HG03108 (cell line): Measurements from ENCODE around the gene TOR4A.
"Not testable (repeated sequence)": the region's sequence is repeated elsewhere in the genome, so short reads cannot be mapped to it uniquely, and the experiment has no call there.

ENCODE experiments used
- ATAC-seq: cut with Tn5 transposase; IDR thresholded peaks from one replicate; pipeline ENCODE4 v1.9.1; 2021; ENCODE audit warnings: moderate library complexity; ENCODE audit not compliant: unreplicated experiment

The TOR4A gene

GRCh38 chr9:137251490-137252268 lies 25.8 kb upstream of the TOR4A start:
- ATAC-seq, result no peak

GRCh38 chr9:137252555-137253506 lies 24.7 kb upstream of the TOR4A start:
- no peak for ATAC-seq

GRCh38 chr9:137253717-137254623 lies 23.6 kb upstream of the TOR4A start:
- no peak for ATAC-seq

DNA sequence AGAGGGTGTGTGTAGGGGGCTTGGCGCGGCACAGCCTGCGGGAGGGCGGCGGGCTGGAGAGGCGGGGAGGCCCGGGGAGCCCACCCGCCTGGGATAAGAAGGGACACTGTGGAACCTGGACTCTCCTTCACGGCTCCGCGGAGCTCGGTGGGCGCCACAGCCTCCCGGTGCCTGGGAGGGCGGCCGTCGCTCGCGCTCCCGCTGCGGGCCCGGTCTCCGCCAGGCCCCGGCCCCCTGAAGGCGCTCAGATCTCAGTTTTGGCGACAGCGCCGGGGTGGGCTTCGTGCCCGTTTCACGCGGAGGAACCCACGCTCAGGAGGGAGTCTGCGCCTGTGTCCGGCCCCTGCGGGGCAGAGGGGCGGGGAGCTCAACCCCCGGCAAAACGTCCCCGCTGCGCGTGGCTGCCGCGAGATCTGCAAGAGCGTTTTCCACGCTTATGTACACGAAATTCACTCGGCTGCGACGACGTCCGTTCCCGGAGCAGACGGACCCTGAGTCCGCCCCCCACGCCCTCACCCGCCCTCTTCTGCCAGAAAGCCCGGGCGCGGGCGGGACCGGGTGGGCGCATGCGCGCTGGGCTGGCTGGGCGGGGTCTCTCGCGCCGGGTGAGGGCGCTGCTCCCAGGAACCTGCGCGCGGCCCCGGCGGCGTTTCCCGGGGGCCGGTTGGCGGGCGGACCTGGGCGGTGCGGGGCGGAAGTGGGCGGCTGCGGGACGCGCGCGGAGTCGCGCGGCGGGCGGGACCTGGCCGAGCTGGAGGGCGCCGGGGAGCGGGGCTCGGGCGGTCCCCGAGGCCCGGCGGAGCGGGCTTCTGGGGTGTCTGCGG lies 22.7 kb upstream of the TOR4A start, which contains the start of gene NELFB:
Gene NELFB (plus strand): TSS at position 704 of the 824 bp plus-strand sequence.
- peak; percentile 70 for ATAC-seq

- no peak for ATAC-seq
Observed at GRCh38 chr9:137255448-137256114, 21.9 kb upstream of the TOR4A start.

DNA sequence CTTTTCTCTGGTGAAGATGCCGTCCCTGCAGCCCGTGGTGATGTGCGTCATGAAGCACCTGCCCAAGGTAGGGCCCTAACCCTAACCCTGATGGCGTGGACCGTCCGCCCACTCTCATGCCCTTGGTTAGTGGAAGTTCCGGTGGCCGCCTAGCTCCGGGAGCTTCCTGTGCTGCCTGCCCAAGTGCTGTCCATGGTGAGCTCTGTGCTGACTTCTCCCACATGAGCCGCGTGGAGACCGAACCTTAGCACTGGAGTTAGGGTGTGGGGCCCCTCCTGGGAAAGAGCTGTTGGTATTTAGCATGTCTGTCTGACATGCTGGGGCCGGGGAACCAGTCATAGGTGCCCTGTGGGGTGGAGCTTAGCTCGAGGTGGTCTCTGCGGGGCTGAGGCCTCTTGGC lies 21.2 kb upstream of the TOR4A start:
- no peak for ATAC-seq

DNA sequence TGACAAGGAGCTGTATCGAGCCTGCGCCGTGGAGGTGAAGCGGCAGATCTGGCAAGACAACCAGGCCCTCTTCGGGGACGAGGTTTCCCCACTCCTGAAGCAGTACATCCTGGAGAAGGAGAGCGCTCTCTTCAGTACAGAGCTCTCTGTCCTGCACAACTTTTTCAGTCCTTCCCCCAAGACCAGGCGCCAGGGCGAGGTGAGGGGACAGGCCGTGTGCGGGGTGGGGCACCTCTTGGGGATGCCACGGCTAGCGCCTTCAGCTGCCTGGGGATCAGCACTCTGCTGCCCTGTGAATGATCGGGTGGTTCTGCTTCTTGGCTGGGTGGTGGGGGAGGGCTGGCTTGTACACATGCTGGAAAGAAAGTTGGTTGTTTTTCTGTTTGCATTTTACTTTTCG lies 20.7 kb upstream of the TOR4A start:
- ATAC-seq, result no peak

DNA sequence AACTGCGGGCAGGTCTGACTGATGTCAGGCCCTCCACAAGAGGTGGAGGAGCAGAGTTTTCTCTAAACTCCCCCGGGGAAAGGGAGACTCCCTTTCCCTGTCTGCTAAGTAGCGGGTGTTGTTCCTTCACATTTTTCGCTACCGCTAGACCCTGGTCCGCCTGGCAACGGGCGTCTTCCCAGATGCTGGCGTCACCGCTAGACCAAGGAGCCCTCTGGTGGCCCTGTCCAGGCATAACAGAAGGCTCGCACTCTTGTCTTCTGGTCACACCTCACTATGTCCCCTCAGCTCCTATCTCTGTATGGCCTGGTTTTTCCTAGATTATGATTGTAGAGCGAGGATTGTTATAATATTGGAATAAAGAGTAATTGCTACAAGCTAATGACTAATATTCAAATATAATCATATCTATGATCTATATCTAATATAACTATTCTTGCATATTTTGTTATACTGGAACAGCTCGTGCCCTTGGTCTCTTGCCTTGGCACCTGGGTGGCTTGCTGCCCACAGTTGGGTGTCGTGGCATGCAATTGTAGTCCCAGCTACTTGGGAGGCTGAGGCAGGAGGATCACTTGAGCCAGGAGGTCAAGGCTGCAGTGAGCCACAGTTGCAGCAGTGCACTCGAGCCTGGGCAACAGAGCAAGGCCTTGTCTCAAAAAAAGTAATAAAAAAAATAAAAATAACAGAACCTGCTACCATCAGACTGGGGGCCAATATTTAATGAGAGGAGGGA lies 15.2 kb upstream of the TOR4A start:
- not testable (repeated sequence) for ATAC-seq

DNA sequence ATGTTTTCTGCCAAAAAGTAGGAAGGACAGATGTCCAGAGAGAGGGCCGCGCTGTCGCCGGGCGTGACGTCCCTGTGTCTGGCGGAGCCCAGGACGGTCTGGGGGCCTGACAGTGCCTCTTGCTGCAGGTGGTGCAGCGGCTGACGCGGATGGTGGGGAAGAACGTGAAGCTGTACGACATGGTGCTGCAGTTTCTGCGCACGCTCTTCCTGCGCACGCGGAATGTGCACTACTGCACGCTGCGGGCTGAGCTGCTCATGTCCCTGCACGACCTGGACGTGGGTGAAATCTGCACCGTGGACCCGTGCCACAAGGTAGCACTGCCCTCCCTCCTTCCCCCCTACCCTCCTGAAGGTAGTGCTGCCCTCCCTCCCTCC lies 14.6 kb upstream of the TOR4A start:
- ATAC-seq, result no peak

DNA sequence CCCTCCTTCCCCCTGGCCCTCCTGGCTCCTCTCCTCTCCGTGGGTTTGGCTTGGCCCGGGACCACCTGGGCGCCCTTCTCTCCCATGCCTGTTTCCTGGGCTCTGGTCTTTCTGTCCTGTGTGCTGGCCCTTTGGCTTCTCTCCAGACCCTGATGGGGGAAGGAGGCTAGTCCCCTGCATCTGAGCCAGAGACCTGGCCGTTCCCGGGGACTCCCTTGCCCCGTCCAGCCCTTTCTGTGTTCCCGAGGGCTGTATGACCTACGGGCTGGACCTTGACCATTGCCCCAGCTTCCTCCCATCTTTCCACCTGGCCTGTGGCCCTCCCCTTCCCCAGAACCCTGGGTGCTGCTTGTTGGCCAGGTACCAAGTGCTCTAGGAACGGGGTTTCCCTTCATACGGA lies 14.0 kb upstream of the TOR4A start:
- ATAC-seq, result no peak

- no peak for ATAC-seq
Observed at GRCh38 chr9:137264067-137264466, 13.5 kb upstream of the TOR4A start.

DNA sequence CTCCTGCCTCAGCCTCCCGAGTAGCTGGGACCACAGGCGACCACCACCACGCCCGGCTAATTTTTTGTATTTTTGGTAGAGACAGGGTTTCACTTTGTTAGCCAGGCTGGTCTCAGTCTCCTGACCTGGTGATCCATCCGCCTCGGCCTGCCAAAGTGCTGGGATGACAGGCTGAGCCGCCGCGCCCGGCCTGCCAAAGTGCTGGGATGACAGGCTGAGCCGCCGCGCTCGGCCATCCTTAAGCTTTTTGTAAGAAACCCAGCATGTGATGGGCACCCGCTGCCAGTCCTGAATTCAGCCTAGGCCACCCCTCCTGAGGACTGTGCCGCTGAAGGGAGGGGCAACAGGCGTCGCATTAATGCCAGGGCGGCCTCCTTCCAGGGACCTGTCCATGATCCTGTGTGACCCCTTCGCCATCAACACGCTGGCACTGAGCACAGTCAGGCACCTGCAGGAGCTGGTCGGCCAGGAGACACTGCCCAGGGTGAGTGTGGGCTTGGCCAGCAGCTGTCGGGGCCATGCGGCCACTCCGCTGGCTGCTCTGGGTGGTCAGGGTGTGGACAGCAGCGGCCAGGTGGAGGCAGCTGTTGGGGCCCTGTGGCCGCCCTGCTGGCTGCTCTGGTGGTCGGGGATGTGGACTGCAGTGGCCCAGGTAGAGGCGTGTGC lies 11.9 kb upstream of the TOR4A start:
- ATAC-seq, result no peak

DNA sequence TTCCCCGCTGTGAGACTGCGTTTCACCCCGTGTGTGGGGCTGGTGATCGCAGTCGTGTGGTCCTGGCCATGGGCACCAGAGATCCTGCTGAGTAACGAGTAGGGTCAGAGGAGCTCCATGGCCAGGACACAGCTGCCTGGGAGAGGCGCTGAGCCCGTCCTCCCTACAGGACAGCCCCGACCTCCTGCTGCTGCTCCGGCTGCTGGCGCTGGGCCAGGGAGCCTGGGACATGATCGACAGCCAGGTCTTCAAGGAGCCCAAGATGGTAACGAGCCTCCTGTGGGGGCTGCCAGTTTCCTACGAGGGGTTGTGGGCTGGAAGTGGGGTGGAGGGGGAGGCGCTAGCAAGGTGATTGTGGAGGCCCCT lies 11.4 kb upstream of the TOR4A start:
- ATAC-seq, result no peak

DNA sequence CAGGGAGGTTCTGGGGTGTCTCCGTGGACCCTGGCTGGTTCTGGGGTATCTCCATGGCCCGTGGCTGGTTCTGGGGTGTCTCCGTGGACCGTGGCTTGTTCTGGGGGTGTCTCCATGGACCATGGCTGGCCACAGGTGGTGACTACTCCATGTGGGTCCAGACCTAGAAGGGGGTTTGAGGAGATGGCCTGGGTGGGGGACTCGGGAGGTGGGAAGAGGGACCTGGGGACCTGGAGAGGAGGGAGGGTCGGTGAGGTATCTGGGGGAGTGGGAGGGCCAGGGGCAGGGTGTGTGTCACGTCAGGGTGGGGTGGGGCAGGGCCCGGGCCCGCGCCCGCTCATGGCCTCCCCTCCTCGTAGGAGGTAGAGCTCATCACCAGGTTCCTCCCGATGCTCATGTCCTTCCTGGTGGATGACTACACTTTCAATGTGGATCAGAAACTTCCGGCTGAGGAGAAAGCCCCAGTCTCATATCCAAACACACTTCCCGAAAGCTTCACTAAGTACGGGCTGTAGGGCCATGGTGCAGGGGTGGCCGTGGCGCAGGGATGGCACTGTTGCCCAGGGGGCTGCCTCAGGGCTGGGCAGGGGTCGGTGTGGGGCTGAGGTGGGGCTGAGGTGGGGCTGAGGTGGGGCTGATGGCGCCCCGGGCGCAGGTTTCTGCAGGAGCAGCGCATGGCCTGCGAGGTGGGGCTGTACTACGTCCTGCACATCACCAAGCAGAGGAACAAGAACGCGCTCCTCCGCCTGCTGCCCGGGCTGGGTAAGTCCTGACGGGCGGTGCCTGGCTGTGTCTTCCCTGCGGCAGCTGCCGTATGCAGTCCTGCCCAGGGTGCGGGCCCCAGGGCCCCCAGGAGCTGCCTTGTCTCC lies 10.7 kb upstream of the TOR4A start:
- no peak for ATAC-seq

- ATAC-seq, result no peak
Observed at GRCh38 chr9:137267933-137268355, 9.6 kb upstream of the TOR4A start.

DNA sequence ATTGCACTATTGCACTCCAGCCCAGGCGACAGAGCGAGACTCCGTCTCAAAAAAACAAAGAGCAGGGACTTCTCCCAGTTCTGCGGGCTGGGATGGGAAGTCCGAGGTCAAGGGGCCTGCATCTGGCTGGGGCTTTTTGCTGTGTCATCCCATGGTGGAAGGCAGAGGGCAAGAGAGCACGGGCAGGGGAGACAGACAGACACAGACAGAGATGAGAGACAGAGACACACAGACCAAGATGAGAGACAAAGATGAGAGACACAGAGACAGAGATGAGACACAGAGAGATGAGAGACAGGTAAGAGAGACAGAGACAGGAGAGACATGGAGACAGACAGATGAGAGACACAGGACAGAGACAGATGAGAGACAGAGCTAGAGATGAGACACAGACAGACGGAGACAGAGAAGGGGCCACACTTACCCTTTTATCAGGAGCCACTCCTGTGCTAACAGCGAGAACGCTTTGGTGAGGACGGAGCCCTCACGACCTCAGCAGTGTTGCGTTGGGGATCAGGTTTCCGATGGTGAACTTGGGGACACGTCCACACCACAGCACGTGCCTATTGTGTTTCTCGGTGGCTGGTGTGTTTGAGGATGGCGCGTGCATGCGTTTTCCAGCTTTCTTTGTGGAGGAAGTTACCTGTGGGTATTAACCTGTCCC lies 8.9 kb upstream of the TOR4A start:
- no peak for ATAC-seq

GRCh38 chr9:137269231-137269772 lies 8.2 kb upstream of the TOR4A start:
- ATAC-seq, result no peak
